AG09319 (cell line): ENCODE data around the gene CYP4Z1.

Experiments used
- DNase-seq: peaks from one replicate; pipeline ENCODE4 v3.0.0-alpha.2; 2010; ENCODE audit warnings: low read depth; ENCODE audit errors: extremely low read depth
- TF ChIP-seq, protein P1 (sequence below): IDR thresholded peaks from 2 replicates; pipeline ENCODE4 v1.5.1; 2011; ENCODE audit warnings: low read depth, mild to moderate bottlenecking, inconsistent platforms, low read length, moderate library complexity

The CYP4Z1 gene, protein sequence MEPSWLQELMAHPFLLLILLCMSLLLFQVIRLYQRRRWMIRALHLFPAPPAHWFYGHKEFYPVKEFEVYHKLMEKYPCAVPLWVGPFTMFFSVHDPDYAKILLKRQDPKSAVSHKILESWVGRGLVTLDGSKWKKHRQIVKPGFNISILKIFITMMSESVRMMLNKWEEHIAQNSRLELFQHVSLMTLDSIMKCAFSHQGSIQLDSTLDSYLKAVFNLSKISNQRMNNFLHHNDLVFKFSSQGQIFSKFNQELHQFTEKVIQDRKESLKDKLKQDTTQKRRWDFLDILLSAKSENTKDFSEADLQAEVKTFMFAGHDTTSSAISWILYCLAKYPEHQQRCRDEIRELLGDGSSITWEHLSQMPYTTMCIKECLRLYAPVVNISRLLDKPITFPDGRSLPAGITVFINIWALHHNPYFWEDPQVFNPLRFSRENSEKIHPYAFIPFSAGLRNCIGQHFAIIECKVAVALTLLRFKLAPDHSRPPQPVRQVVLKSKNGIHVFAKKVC

DNA sequence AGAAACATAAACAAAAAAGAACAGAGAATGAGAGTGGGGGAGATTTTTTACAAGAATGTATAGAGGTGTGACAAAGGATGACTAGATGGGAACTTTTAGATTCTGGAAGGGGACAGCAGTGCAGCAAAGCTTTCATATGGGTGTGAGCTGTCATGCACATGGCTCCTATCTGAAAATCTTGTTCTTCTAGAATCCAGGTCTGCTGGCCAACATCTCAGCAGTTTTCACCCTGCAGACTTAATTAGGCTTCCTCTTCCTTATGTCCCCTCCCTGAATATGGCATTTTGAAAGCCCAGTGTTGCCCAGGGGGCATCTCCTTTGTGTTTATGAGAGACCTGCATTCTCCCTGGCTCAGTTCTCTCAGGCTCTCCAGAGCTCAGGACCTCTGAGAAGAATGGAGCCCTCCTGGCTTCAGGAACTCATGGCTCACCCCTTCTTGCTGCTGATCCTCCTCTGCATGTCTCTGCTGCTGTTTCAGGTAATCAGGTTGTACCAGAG is at the start of gene CYP4Z1:
Gene CYP4Z1 (plus strand): TSS at position 135 of the 498 bp plus-strand sequence. CDS start 260 bp downstream, at position 395.
- TF ChIP-seq, protein P1, sequence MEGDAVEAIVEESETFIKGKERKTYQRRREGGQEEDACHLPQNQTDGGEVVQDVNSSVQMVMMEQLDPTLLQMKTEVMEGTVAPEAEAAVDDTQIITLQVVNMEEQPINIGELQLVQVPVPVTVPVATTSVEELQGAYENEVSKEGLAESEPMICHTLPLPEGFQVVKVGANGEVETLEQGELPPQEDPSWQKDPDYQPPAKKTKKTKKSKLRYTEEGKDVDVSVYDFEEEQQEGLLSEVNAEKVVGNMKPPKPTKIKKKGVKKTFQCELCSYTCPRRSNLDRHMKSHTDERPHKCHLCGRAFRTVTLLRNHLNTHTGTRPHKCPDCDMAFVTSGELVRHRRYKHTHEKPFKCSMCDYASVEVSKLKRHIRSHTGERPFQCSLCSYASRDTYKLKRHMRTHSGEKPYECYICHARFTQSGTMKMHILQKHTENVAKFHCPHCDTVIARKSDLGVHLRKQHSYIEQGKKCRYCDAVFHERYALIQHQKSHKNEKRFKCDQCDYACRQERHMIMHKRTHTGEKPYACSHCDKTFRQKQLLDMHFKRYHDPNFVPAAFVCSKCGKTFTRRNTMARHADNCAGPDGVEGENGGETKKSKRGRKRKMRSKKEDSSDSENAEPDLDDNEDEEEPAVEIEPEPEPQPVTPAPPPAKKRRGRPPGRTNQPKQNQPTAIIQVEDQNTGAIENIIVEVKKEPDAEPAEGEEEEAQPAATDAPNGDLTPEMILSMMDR: no peak

DNA sequence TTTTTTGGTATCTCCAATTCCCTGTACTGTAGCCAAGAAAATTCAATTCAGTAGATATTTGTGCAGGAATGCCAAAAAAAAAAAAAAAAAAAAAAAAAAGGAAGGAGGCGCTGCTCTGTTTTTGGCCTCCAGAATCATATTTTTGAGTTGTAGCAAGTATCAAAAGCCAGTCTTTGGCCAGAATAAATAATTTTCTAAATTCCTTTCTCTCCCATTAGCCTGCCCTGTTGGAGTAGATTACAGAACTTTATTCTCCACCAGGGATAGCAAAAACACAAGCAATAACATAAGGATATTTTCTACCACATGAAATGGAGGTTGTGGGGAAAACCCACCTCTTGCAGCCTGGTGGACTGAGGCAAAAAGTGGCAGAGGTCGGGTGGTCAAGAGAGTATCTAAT is 46.0 kb upstream of the CYP4Z1 start:
- TF ChIP-seq, protein P1: no peak
- no peak for DNase-seq

More for the DNA sequence above, at the start of gene CYP4Z1:
- DNase-seq: no peak

DNA sequence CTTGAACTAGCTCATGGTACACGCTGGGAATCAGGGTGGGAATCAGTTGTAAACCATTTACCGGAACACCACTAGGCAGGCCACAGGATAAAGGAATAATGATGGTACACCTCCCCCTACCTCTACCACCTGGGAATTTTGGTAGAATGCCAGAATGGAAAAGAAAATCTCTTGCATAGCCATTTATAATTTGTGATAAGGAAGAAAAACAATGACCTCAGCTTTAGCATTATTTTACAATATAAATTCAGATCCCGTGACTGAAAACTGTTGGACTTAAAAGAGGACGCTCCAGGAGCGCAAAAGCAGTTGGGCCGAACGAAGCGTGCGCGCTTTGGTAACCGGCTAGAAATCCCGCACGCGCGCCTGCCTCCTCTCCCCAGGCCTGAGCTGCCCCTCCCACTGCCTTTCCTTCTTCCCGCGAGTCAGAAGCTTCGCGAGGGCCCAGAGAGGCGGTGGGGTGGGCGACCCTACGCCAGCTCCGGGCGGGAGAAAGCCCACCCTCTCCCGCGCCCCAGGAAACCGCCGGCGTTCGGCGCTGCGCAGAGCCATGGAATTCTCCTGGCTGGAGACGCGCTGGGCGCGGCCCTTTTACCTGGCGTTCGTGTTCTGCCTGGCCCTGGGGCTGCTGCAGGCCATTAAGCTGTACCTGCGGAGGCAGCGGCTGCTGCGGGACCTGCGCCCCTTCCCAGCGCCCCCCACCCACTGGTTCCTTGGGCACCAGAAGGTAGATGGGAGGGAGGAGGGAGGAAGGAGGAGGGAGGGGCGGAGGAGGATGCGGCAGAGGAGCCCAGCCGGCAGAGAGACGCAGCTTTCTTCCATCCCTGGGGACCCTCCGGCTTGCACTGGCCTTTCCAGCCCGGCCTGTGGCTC is 43.5 kb upstream of the CYP4Z1 start, which contains the start of gene CYP4X1:
Gene CYP4X1 (plus strand): TSS at position 402 of the 873 bp plus-strand sequence. CDS start 149 bp downstream, at position 551.
- DNase-seq: no peak
- TF ChIP-seq, protein P1: no peak

DNA sequence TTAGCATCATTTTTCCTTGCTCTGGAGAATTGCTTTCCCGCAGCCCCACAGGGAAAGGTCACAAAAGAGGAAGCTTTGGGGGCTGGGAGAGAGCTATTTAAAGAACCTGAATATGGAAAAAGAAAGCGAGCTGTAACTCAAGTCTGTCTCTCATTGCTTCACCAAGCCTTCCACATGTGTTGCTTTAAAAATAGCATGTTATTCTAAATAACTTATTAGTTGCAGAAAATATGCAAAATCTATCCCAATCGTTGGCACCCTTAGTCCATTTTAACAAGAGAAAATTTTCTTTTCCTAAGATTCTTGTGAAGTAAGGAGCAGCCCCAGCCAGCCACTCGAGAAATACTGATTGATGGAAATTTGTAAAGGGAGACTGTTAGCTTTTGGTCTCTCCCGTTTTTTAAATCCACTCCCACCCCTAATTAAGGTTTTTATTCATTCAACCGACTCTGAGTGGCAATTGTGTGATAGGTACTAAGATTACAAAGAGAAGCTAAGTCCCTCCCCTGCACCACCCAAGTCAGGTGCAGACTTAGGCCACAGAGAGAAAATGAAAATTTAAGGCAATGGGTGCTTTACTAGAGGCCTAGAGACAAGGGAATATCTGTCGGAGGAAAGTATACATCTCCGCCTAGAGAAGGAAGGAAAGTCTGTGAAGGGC is 42.8 kb upstream of the CYP4Z1 start:
- no peak for DNase-seq
- TF ChIP-seq, protein P1: no peak

DNA sequence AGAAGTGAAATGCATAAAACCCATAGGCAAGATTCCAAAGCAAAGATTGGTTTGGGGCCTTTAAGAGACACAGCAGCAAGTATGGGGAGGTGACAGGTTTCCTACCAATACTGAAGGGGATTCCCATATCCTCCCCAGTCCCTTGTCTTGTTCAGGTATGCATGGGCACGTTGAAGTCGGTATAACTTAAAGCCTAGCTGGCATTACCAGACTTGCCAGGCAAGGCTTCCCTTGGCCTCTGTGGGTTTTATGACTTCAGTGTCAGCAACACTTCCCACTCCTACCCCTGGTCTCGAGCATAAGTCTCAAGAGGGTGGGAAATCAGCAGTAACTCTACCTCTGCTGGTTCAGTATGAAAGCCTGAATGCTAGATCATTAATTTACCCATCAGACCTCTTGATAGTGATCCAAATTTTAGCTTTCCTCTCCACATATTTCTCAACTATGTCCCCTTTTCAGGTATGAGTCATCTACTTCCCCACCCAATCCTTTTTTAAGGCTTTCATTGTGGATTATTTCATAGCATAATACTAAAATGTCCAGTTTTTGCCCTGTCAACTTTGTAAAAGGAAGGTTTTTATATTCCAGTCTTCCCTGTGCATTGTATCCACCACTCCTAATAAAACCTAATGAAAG is 36.7 kb upstream of the CYP4Z1 start:
- no peak for DNase-seq
- TF ChIP-seq, protein P1: no peak

DNA sequence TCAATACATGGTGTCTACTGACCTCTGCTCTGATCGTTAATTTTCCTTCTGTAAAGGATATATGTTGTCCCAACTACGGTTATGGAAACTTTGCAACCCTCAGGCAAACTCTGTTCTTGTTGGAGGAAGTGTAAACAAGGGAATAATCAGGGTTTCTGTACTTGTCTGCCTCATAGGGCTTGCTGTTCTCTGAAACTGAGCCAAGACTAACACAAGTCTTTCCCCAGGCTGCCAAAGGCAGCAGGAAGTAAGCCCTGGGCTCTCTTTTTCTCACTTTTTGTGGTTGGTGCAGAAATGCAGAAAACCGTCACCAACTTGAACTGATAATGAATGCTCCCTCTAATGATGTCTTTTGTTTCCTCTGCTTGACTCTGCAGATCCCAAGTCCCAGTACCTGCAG is 36.0 kb upstream of the CYP4Z1 start:
- TF ChIP-seq, protein P1: no peak
- no peak for DNase-seq
